ENCODE measurements around the gene PAK5.

The PAK5 gene

DNA sequence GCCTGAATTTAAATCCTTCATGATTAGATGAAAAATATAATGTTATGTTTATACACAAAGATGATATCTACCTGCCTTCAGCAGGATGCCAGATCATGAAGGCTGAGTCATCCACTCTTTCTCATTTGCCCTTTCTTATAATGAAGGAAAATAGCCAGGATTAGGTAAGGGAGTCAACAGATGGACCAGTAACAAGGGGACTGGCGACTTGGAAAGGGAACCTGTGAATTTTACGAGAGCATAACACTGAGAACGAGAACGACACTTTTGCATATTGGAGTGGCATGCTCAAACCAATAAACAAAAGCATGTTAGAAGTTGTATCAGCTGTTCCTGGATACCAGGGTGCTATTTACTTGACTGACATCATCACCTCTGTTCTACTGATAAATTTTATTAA, 170.5 kb downstream of the PAK5 start:
- Histone ChIP-seq H3K4me2 (ENCODE audit: low read depth, low read length, poor library complexity, severe bottlenecking) (no peak overlapping the region), H2AFZ (ENCODE audit: low read depth, low read length, severe bottlenecking) (no peak overlapping the region), H3K9me2 (replicated peaks; ENCODE audit: insufficient read depth, low read length) (no peaks in the 10 kb centered on the region), H4K20me1 (ENCODE audit: low read depth, low read length) (no peaks in the 10 kb centered on the region), H3K36me3 (ENCODE audit: low read length) (no peaks in the 10 kb centered on the region), H3K4me3 (ENCODE audit: insufficient read depth, low read length, poor library complexity, severe bottlenecking) (no peak overlapping the region), H3K9ac (ENCODE audit: low read length) (no peak overlapping the region), H3K79me2 (ENCODE audit: insufficient read depth, low read length) (no peaks in the 10 kb centered on the region), H3K9me3 (ENCODE audit: insufficient read depth, low read length) (no peaks in the 10 kb centered on the region), H3K27me3 (ENCODE audit: low read length) (no peaks in the 10 kb centered on the region), H3K27ac (ENCODE audit: low read depth, low read length) (no peak overlapping the region), H3F3A (ENCODE audit: insufficient read depth) (no peaks in the 10 kb centered on the region)
- TF ChIP-seq, protein P1, sequence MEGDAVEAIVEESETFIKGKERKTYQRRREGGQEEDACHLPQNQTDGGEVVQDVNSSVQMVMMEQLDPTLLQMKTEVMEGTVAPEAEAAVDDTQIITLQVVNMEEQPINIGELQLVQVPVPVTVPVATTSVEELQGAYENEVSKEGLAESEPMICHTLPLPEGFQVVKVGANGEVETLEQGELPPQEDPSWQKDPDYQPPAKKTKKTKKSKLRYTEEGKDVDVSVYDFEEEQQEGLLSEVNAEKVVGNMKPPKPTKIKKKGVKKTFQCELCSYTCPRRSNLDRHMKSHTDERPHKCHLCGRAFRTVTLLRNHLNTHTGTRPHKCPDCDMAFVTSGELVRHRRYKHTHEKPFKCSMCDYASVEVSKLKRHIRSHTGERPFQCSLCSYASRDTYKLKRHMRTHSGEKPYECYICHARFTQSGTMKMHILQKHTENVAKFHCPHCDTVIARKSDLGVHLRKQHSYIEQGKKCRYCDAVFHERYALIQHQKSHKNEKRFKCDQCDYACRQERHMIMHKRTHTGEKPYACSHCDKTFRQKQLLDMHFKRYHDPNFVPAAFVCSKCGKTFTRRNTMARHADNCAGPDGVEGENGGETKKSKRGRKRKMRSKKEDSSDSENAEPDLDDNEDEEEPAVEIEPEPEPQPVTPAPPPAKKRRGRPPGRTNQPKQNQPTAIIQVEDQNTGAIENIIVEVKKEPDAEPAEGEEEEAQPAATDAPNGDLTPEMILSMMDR (IDR thresholded peaks at IDR 0.05; ENCODE audit: insufficient read depth, low read length, poor library complexity, severe bottlenecking): no peak
- TF ChIP-seq EZH2phosphoT487 (conservative IDR thresholded peaks at IDR 0.05; ENCODE audit: low read length): no peak

DNA sequence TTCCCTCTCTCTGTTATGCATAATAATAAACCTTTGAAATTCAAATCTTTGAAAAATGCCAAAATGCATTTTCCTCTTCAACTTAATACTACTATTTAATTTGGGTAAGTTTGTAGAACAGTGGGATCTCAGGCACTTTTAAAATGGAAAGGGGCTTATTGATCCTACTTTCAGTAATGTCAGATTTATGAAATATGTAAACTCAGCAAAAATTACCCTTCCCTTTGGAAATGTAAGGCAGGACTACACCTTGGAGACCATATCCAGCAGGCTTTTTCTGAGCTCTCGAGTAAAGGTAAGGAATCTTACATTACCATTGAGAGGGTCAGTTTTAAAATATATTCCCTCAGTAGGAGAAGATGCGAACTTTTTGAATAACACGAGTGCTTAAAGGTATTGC, 175.5 kb downstream of the PAK5 start:
- H3K4me2 ChIP-seq (ENCODE audit: low read depth, low read length, poor library complexity, severe bottlenecking): no peak overlapping the region
- H3K9ac ChIP-seq (ENCODE audit: low read length): no peak overlapping the region
- no peak for TF ChIP-seq EZH2phosphoT487 (conservative IDR thresholded peaks at IDR 0.05; ENCODE audit: low read length)
- TF ChIP-seq, protein P1 (IDR thresholded peaks at IDR 0.05; ENCODE audit: insufficient read depth, low read length, poor library complexity, severe bottlenecking): no peak
- H4K20me1 ChIP-seq (ENCODE audit: low read depth, low read length): no peaks in the 10 kb centered on the region
- H3K9me3 ChIP-seq (ENCODE audit: insufficient read depth, low read length): no peaks in the 10 kb centered on the region
- no peaks in the 10 kb centered on the region for H3K27me3 ChIP-seq (ENCODE audit: low read length)
- H3K4me3 ChIP-seq (ENCODE audit: insufficient read depth, low read length, poor library complexity, severe bottlenecking): no peak overlapping the region
- H2AFZ ChIP-seq (ENCODE audit: low read depth, low read length, severe bottlenecking): no peak overlapping the region
- H3K79me2 ChIP-seq (ENCODE audit: insufficient read depth, low read length): no peaks in the 10 kb centered on the region
- no peaks in the 10 kb centered on the region for H3F3A ChIP-seq (ENCODE audit: insufficient read depth)
- H3K27ac ChIP-seq (ENCODE audit: low read depth, low read length): no peak overlapping the region
- H3K36me3 ChIP-seq (ENCODE audit: low read length): no peaks in the 10 kb centered on the region
- H3K9me2 ChIP-seq (replicated peaks; ENCODE audit: insufficient read depth, low read length): no peaks in the 10 kb centered on the region

DNA sequence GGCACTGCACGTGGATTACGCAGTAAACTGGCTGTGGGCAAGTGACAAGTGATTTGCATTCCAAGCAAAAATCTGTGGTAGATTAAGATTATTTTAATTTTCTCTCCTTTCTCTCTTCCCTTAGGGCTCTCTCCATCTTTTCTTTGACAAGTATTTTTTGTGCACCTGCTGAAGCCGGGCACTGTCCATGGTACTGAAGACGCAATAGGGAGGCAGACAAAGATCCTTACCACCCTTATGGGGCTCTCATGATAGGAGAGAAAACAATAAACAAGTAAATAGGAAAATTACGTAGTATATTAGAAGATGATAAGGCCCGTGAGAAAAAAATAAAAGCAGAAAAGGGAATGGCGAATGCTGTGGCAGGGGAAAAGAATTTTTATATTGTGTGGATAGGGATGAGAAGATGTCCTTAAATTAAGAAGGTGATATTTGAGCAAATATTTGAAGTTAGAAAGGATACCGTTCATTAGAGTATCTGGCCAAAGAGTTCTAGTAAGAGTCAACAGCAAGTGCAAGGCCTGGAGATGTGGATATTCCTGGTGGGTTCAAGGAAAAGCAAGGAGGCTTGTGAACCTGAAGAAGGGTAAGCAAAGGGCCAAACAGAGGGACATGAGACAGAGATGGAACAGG, 178.5 kb downstream of the PAK5 start:
- TF ChIP-seq, protein P1 (IDR thresholded peaks at IDR 0.05; ENCODE audit: insufficient read depth, low read length, poor library complexity, severe bottlenecking): no peak
- TF ChIP-seq EZH2phosphoT487 (conservative IDR thresholded peaks at IDR 0.05; ENCODE audit: low read length): no peak
- no peak overlapping the region for H3K4me3 ChIP-seq (ENCODE audit: insufficient read depth, low read length, poor library complexity, severe bottlenecking)
- H3K9me2 ChIP-seq (replicated peaks; ENCODE audit: insufficient read depth, low read length): no peaks in the 10 kb centered on the region
- H3K9ac ChIP-seq (ENCODE audit: low read length): no peak overlapping the region
- H3K36me3 ChIP-seq (ENCODE audit: low read length): no peaks in the 10 kb centered on the region
- H4K20me1 ChIP-seq (ENCODE audit: low read depth, low read length): no peaks in the 10 kb centered on the region
- H2AFZ ChIP-seq (ENCODE audit: low read depth, low read length, severe bottlenecking): no peak overlapping the region
- no peak overlapping the region for H3K27ac ChIP-seq (ENCODE audit: low read depth, low read length)
- H3K9me3 ChIP-seq (ENCODE audit: insufficient read depth, low read length): no peaks in the 10 kb centered on the region
- H3K79me2 ChIP-seq (ENCODE audit: insufficient read depth, low read length): no peaks in the 10 kb centered on the region
- no peaks in the 10 kb centered on the region for H3K27me3 ChIP-seq (ENCODE audit: low read length)
- H3F3A ChIP-seq (ENCODE audit: insufficient read depth): no peaks in the 10 kb centered on the region
- no peak overlapping the region for H3K4me2 ChIP-seq (ENCODE audit: low read depth, low read length, poor library complexity, severe bottlenecking)

All from SU-DHL-6 (cell line).